HG02943 (cell line): ENCODE measurements around the gene CACNB2.

ENCODE experiments used
- ATAC-seq: cut with Tn5 transposase; IDR thresholded peaks from one replicate; pipeline ENCODE4 v1.9.1; 2021; ENCODE audit warnings: mild to moderate bottlenecking, low read depth, moderate library complexity; ENCODE audit not compliant: unreplicated experiment

Gene CACNB2

DNA sequence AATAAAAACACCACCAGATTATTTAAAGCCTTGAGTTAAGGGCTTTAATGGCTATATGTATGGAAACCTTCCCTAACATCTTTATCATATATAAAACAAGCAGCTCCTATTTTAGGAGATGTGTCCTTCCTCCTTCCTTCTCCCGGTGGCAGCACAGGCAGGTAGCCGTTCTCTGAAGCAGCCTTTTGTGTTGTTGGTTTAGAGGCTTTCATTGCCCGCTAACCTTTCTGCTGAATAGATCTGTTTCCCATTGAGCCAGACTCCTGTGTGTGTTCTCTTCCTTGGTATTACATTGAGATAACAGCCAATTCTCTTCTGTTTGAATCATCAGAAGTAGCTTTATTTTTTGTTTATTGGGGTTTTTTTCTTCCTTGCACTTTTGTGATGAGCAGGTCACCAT, 131.3 kb downstream of the CACNB2 start:
- no peak for ATAC-seq

GRCh38 chr10:18273039-18273438, 132.8 kb downstream of the CACNB2 start:
- ATAC-seq: no peak

GRCh38 chr10:18278181-18278580, 138.0 kb downstream of the CACNB2 start:
- ATAC-seq: no peak

DNA sequence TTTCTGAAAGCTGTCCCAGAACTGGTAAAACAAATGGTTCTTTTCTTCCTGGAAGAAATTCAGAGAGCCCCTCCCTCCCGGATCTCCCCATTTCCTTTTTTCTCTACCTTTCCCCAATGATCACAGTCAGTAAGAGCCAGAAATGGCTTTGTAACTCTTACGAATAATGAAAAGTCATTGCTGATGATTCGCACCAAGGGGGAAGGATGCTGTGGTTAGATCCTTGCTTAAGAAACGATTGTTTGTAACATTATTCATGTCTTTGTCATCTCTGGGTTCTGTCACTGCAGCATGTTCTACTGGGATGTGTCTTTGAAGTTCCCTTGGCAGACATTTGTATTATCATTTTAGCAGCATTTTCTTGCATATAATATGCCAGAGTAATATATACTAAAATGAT, 138.9 kb downstream of the CACNB2 start:
- no peak for ATAC-seq

- ATAC-seq: no peak
Measured at GRCh38 chr10:18282094-18282493, 141.9 kb downstream of the CACNB2 start.

GRCh38 chr10:18290651-18291313, 150.6 kb downstream of the CACNB2 start:
- ATAC-seq: no peak

GRCh38 chr10:18293536-18294510, 153.6 kb downstream of the CACNB2 start:
- no peak for ATAC-seq

- ATAC-seq: no peak
Measured at GRCh38 chr10:18294633-18295032, 154.4 kb downstream of the CACNB2 start.

- no peak for ATAC-seq
Measured at GRCh38 chr10:18297659-18298058, 157.4 kb downstream of the CACNB2 start.

DNA sequence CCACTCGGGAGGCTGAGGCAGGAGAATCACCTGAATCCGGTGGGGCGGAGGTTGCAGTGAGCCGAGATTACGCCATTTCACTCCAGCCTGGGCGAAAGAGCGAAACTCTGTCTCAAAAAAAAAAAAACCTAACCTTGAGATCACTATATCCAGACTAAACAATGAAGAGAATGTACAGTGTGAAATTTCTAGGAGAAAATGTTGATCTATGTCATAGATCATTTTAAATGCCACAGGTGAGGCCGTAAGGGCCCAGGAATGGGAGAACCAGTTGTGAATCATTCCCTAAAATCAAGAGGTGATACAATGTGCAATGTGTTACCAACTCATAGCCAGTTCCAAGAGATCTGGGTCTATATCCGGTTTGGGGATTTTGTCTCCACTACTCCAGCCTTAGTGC, 158.0 kb downstream of the CACNB2 start:
- no peak for ATAC-seq

- no peak for ATAC-seq
Measured at GRCh38 chr10:18303851-18304801, 163.9 kb downstream of the CACNB2 start.

DNA sequence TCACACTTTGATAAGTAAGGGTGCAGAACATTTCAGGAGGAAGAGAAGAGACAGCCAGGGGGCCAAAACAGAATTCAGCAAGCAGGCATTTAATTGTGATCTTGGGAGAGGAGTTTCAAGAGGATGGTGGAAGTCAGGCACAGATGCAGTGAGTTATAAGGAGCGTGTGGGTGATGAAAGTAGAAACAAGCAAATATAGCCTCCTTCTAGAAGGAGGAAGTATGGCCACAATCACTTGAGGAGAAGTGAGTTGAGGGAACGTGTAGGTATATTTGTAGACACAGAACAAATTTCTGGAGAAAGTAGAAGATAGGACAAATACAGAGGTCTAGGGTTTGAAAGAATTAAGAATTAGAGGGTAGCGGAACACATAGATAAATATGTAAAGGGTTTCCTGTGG, 165.8 kb downstream of the CACNB2 start:
- ATAC-seq: no peak

- ATAC-seq: no peak
Measured at GRCh38 chr10:18308600-18308999, 168.4 kb downstream of the CACNB2 start.

- no peak for ATAC-seq
Measured at GRCh38 chr10:18310761-18311160, 170.5 kb downstream of the CACNB2 start.

GRCh38 chr10:18312374-18313139, 172.3 kb downstream of the CACNB2 start:
- ATAC-seq: no peak

GRCh38 chr10:18313140-18313530, 172.9 kb downstream of the CACNB2 start:
- no peak for ATAC-seq

GRCh38 chr10:18313626-18314025, 173.4 kb downstream of the CACNB2 start:
- no peak for ATAC-seq

DNA sequence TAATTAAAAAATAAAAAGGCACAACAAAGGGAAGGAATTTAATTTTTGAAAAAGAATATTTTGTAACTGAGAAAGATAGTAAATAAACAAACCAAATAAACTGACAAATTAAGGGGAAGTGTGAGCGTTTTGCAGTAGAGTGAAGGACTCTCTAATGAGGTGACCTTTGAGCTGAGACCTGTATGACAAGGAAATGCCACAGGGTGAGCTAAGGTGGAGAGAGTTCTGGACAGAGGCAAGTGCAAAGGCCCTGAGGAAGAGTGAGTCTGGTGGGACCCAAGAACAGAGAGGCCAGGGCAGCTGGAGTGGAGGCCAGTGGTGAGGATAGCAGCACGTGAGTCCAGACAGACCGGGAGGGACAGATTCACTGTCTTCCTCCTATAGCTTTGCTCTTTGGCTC, 179.4 kb downstream of the CACNB2 start:
- no peak for ATAC-seq

GRCh38 chr10:18321371-18321770, 181.1 kb downstream of the CACNB2 start:
- no peak for ATAC-seq

- ATAC-seq: no peak
Measured at GRCh38 chr10:18323916-18324315, 183.7 kb downstream of the CACNB2 start.
